ENCODE results near the gene CPTP.

Gene CPTP

DNA sequence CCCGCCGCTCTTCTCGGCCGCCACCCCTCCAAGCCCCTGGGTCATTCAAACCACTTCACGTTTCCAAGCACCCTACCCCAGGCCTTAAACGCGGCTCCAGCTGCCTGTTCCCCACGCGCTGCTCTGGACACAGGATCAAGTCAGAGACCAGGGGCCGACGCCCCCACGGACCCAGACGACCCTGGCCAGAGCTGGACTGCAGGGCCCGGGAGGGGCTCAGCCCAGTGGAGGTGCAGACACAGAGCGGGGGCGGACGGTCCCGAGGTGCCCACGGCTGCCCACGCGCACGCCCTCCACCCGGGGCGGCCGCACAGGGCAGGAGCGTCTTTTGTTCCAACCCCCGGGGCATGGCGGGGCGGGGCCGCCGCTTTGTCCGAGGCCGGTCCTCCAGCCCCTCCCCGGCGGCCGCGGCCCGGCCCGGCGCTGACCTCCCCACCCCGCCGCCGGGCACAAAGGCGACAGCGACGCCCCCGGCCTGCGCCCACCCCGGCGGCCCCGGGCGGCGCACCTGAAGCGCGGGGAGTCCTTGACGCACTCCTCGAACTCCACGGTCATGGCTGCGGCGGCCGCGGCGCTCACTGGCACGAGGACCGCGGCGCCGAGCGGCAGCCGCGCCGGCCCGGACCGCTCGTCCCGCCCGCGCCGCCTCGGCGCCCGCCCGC is 17.2 kb upstream of the CPTP start:
- peaks cover 29% of the 10 kb centered on the region; the same call in 1 of the 2 replicates for H3K4me1 ChIP-seq (ENCODE audit: insufficient read depth, low read length)
- peaks cover 10% of the 10 kb centered on the region; the same call in 1 of the 2 replicates for H3K36me3 ChIP-seq (ENCODE audit: insufficient read depth, low read length)
- no peaks in the 10 kb centered on the region; the same call in 1 of the 2 replicates for H3K9me3 ChIP-seq (ENCODE audit: control insufficient read depth, insufficient read depth, low read length)
- H3K9ac ChIP-seq (ENCODE audit: low read depth, low read length), result peak overlapping the region; percentile 81

DNA sequence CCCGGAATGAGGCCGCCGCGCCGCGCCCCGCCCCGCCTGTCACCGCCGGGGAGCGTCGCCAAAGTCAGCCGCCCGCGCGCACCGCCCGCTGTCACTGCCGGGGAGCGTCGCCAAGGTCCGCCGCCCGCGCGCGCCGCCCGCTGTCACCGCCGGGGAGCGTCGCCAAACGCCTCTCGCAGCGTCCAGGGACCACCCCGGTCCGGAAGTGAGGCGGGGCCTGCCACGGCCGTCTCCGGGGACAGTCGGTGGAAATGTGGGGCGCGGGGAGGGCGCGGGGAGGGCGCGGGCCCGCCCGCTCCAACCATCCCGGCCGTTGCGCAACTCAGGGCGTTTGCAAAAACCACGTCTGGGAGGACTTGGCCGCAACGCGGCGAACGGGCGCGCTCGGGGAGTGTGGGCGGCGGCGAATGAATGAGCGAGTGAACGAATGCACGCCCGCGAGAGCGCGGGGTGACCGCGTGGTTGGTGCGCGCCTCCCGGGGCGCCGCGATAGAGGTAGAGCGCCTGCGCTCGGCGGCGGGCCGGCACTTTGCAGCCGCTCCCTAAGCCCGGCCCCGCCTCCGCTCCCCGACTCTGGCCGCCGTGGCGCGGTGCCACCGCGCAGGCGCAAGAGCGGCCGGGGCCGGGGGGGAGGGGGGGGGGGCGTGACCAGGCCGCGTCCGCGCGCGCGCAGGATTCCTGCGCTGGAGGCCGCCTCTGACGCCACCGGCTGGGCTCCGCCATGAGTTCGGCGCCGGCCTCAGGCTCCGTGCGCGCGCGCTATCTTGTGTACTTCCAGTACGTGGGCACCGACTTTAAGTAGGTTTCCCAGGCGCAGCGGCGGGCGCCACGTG is 16.5 kb upstream of the CPTP start, which contains the start of the genes ACAP3 and PUSL1:
TSS of gene ACAP3 (minus strand) at position 8 of the 833 bp plus-strand sequence. CDS start 115 bp downstream, outside the sequence.
TSS of gene PUSL1 (plus strand) at position 675 of the 833 bp plus-strand sequence. CDS start at position 722, 47 bp downstream.
- Histone ChIP-seq H3K9me3 (ENCODE audit: control insufficient read depth, insufficient read depth, low read length) (no peaks in the 10 kb centered on the region; the same call in 1 of the 2 replicates), H3K36me3 (ENCODE audit: insufficient read depth, low read length) (peaks cover 10% of the 10 kb centered on the region; the same call in 1 of the 2 replicates), H3K4me1 (ENCODE audit: insufficient read depth, low read length) (peaks cover 26% of the 10 kb centered on the region; the same call in 1 of the 2 replicates), H3K9ac (ENCODE audit: low read depth, low read length) (peak within 1 kb of the TSS; percentile 89)

DNA sequence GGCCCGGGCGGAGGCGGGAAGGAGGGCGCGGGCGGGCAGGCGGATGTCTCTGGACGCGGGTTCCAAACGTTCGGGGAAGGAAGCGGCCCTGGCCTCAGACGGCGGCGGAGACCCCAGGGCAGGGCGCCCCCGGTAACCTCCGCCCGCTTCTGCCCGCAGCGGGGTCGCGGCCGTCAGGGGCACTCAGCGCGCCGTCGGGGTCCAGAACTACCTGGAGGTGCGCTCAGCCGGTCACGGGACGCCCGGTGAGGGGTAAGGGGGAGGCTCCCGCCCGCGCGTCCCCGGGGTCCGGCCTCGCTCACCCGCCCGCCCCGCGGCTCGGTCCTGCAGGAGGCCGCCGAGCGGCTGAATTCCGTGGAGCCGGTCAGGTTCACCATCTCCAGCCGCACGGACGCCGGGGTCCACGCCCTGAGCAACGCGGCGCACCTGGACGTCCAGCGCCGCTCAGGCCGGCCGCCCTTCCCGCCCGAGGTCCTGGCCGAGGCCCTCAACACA is 15.8 kb upstream of the CPTP start:
- Histone ChIP-seq H3K9ac (ENCODE audit: low read depth, low read length) (peak overlapping the region; percentile 86), H3K4me1 (ENCODE audit: insufficient read depth, low read length) (peaks cover 24% of the 10 kb centered on the region; the same call in 1 of the 2 replicates), H3K36me3 (ENCODE audit: insufficient read depth, low read length) (peaks cover 10% of the 10 kb centered on the region; the same call in 1 of the 2 replicates), H3K9me3 (ENCODE audit: control insufficient read depth, insufficient read depth, low read length) (no peaks in the 10 kb centered on the region; the same call in 1 of the 2 replicates)

DNA sequence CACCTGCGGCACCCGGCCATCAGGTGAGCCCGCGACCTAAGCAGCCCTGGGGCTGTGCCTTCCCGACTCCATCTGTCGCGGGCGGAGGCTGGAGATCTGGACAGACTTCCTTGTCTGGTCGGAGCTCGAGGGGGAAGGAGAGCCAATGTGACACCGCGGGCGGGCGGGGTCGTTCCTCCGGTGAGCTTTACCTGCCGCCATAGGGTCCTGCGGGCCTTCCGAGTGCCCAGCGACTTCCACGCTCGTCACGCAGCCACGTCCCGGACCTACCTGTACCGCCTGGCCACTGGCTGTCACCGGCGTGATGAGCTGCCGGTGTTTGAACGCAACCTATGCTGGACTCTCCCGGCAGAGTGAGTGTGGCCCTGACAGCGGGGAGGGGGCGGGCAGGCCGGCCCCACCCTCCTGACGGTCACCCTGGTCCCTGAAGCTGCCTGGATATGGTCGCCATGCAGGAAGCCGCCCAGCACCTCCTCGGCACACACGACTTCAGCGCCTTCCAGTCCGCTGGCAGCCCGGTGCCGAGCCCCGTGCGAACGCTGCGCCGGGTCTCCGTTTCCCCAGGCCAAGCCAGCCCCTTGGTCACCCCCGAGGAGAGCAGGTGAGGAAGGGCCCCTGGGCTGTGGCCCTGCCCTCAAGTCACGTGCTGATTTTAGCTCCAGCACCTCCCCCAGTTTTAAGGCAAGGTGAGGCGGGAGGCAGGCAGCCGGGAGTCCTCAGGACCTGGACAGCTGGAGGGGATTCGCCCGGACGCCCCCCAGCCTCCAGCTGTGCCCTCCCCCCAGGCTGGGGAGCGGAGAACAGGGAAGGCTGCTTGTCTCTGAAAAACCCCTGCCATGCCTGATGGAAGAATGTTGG is 15.1 kb upstream of the CPTP start:
- H3K36me3 ChIP-seq (ENCODE audit: insufficient read depth, low read length), result peaks cover 10% of the 10 kb centered on the region; the same call in 1 of the 2 replicates
- H3K9ac ChIP-seq (ENCODE audit: low read depth, low read length), result peak overlapping the region; percentile 86
- no peaks in the 10 kb centered on the region; the same call in 1 of the 2 replicates for H3K9me3 ChIP-seq (ENCODE audit: control insufficient read depth, insufficient read depth, low read length)
- peaks cover 17% of the 10 kb centered on the region; the same call in 1 of the 2 replicates for H3K4me1 ChIP-seq (ENCODE audit: insufficient read depth, low read length)

DNA sequence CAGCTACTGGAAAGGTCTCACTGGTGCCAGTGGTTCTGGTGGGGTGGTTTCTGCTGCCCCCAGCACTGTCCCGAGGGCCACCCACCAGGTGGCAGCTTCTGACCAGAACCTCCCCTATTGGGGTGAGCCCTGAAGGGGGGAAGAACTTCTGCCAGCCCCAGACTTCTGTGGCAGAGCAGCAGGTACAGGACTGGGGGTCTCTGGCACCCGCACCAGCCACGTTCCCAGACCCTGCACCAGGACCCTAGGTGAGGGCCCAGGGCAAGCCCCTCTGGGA is 14.6 kb upstream of the CPTP start:
- Histone ChIP-seq H3K4me1 (ENCODE audit: insufficient read depth, low read length) (peaks cover 16% of the 10 kb centered on the region; the same call in 1 of the 2 replicates), H3K9ac (ENCODE audit: low read depth, low read length) (peak overlapping the region; percentile 86; the same call in 1 of the 2 replicates), H3K36me3 (ENCODE audit: insufficient read depth, low read length) (peaks cover 10% of the 10 kb centered on the region; the same call in 1 of the 2 replicates), H3K9me3 (ENCODE audit: control insufficient read depth, insufficient read depth, low read length) (no peaks in the 10 kb centered on the region; the same call in 1 of the 2 replicates)

DNA sequence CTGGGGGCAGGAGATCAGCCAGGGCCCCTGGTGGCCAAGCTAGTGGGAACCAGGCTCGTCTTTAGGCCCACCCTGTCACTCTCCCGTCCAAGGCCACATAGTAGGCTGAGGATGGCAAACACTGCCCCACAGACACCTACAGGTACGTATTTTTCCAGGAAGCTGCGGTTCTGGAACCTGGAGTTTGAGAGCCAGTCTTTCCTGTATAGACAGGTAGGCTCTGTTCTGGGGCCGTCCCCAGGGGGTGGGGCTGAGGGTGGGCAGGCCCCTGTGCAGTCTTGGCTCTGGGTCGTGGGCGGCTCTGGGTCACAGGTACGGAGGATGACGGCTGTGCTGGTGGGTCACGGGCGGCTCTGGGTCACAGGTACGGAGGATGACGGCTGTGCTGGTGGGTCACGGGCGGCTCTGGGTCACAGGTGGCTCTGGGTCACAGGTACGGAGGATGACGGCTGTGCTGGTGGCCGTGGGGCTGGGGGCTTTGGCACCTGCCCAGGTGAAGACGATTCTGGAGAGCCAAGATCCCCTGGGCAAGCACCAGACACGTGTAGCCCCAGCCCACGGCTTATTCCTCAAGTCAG is 14.0 kb upstream of the CPTP start:
- no peaks in the 10 kb centered on the region; the same call in 1 of the 2 replicates for H3K9me3 ChIP-seq (ENCODE audit: control insufficient read depth, insufficient read depth, low read length)
- H3K9ac ChIP-seq (ENCODE audit: low read depth, low read length), result no peak overlapping the region
- peaks cover 10% of the 10 kb centered on the region; the same call in 1 of the 2 replicates for H3K36me3 ChIP-seq (ENCODE audit: insufficient read depth, low read length)
- peaks cover 16% of the 10 kb centered on the region; the same call in 1 of the 2 replicates for H3K4me1 ChIP-seq (ENCODE audit: insufficient read depth, low read length)

DNA sequence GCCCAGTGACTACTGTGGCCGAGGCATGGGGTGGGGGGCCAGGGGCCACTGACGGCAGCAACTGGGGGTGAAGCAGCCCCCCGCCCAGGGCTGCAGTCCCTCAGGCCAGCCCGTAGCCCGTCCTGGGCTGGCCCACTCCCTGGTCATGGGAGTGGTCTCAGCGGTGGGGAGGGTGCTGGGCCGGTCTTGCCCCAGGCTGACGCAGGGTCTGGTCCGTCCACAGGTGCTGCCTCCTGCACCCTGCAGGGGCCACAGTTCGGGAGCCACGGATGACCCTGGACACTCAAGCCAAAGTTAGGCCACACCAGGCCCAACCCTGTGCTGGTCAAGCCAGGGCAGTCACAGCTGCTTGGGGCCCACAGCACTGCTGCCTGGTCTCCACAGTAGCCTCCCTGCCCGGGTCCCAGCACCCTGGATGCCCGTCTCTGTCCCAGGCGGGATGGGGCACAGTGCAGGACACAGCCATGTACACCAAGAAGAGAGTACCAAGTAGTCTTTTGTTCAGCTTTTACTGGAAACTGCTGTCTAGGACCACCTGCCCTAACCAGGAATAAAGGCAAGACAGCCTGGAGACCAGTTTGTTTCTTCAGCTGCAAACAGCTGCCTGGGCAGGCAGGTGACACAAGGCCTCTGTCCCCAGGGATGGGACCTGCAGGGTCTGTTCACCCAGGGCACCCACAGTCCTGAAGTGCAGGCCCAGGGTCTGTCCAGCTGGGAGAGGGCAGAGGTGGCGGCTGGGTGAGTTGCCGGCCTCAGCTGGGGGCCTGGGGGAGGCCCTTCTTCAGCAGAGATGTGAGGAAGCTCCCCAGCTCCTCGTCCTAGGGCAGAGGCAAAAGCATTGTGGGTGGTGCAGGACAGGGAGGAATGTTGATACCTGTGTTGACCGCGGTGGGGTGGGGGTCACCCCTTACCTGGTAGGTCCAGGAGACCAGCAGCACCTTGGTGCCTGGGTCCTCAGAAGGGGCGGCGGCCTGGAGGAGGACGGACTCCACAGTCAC is 13.2 kb upstream of the CPTP start:
- H3K9me3 ChIP-seq (ENCODE audit: control insufficient read depth, insufficient read depth, low read length), result no peaks in the 10 kb centered on the region; the same call in 1 of the 2 replicates
- no peak overlapping the region for H3K9ac ChIP-seq (ENCODE audit: low read depth, low read length)
- H3K36me3 ChIP-seq (ENCODE audit: insufficient read depth, low read length), result peaks cover 10% of the 10 kb centered on the region; the same call in 1 of the 2 replicates
- H3K4me1 ChIP-seq (ENCODE audit: insufficient read depth, low read length), result peaks cover 11% of the 10 kb centered on the region

DNA sequence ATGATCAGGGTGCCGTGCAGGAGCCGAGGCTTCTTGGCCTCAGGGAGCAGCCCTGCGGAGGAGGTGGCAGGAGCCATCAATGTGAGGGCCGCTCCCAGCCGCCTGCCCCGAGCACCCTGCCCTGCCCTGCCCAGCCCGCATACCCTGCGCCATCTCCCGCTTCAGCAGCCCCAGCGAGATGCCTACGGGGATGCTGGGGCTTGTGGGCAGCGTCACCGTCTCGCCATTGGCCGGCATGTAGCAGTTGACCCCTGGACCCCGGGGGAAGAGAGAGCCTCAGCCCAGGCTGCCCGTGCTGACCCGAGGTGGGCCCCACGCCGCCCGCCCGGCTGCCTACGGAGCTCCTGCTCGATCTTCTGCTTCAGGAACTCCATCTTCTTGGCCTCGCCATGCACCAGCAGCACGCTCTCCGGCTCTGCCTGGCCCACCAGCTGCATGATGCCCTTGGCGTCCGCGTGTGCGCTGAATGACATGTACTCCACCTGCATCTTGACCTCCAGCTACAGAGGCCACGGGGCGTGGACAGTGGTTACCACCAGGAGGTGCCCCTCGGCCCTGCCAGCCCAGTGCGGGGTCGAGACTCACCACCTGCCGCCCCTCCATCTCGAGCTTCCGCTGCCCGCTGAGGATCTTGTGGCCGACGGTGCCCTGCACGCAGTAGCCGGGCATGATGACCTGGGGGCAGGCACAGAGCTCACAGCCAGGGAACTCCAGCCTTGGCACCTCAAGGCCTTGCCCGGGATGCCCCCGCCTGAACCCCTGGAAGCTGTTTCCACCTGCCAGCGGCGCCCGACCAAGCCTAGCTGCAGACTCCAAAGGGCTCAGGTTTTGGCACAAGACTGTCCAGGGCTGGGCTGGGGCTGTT is 11.9 kb upstream of the CPTP start:
- Histone ChIP-seq H3K9me3 (ENCODE audit: control insufficient read depth, insufficient read depth, low read length) (no peaks in the 10 kb centered on the region), H3K36me3 (ENCODE audit: insufficient read depth, low read length) (peaks cover 14% of the 10 kb centered on the region; the same call in 1 of the 2 replicates), H3K9ac (ENCODE audit: low read depth, low read length) (no peak overlapping the region), H3K4me1 (ENCODE audit: insufficient read depth, low read length) (peaks cover 8% of the 10 kb centered on the region)

DNA sequence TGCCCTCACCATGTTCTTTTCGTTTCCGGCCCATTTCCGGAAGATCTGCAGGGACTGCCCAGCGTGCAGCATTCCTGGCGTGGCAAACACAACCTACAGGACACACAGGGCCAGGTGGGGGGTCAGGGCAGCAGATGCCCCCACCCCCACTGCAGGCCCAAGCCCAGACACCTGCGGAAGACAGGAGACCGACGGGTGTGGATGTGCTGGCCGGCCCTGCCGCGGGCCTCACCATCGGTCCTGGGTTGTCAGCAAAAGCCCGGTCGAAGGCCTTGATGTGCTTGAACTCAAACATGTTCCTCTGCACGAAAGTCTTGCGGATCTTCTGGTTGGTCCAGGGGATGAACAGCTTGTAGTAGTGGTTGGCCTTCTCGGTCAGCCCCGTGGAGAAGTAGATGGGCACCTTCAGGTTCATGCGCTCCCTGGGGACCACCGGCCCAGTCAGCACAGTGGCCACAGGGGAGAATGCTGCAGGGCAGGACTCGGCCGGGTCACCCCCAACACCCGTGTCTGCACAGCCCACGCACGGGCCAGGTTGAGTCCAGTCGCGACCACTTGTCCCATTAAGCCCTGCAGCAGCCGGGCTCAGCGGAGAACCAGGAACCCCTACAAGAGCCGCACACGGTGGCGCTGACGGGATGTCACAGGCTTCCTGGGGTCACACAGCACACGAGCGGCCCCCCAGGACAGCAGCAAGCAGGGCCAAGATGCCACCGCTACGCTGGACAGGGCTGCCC is 10.9 kb upstream of the CPTP start:
- peaks cover 14% of the 10 kb centered on the region for H3K4me1 ChIP-seq (ENCODE audit: insufficient read depth, low read length)
- no peaks in the 10 kb centered on the region for H3K9me3 ChIP-seq (ENCODE audit: control insufficient read depth, insufficient read depth, low read length)
- H3K9ac ChIP-seq (ENCODE audit: low read depth, low read length), result no peak overlapping the region
- peaks cover 14% of the 10 kb centered on the region; the same call in 1 of the 2 replicates for H3K36me3 ChIP-seq (ENCODE audit: insufficient read depth, low read length)

DNA sequence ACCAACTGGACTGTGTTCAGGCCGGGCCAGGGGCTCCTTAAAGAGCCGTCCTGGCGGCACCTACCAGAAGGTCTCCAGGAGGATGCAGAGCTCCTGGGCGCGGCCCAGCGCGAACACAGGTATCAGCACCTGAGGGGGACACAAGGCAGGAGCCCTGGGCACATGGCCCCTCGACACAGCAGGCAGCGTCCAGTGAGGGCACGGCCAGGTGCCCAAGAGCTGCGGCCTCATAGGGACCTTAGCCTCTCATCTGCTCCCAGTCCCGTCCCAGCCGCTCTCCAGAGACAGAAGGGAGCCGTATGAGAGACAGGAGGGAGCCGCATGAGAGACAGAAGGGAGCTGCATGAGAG is 10.4 kb upstream of the CPTP start:
- H3K9ac ChIP-seq (ENCODE audit: low read depth, low read length), result no peak overlapping the region
- H3K4me1 ChIP-seq (ENCODE audit: insufficient read depth, low read length), result peaks cover 14% of the 10 kb centered on the region
- H3K9me3 ChIP-seq (ENCODE audit: control insufficient read depth, insufficient read depth, low read length), result no peaks in the 10 kb centered on the region
- H3K36me3 ChIP-seq (ENCODE audit: insufficient read depth, low read length), result peaks cover 14% of the 10 kb centered on the region; the same call in 1 of the 2 replicates

DNA sequence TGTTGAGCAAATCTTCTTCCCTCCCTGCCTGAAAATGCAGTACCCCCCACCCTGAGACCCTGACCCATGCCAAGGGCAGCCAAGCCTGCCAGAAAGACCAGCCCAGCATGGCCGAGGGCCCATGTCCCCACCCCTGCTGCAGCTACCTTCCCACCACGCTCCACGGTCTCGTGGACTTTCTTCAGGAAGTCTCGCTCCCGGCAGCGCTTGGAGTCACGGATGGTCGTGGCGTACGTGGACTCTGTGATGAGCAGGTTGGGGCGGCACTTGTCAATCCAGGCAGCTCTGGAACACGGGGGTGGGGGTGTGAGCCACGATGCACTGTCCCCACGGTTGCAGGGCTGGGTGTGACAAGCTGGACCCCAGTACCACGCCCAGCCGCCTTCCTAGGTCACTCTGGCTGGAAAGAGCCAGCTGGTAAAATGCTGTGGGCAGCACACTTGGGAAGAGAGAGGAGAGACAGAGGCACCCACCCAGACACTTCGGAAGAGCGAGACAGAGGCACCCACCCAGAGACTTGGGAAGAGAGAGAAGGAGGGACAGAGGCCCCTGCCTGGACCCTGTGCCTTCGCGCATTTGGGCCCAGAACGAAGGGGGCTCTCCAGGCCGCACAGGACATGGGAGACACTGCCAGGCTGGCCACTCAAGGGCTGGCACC is 9.8 kb upstream of the CPTP start:
- Histone ChIP-seq H3K4me1 (ENCODE audit: insufficient read depth, low read length) (peaks cover 14% of the 10 kb centered on the region), H3K9ac (ENCODE audit: low read depth, low read length) (no peak overlapping the region), H3K9me3 (ENCODE audit: control insufficient read depth, insufficient read depth, low read length) (no peaks in the 10 kb centered on the region), H3K36me3 (ENCODE audit: insufficient read depth, low read length) (peaks cover 14% of the 10 kb centered on the region; the same call in 1 of the 2 replicates)

Measured in ES-I3 (cell line).